PFSK-1 (cell line): ENCODE measurements around the gene CDC45.

Experiments
- FOXP2 ChIP-seq: optimal IDR thresholded peaks from 2 replicates; pipeline ENCODE3; 2011; ENCODE audit warnings: borderline replicate concordance, control low read depth, inconsistent platforms; ENCODE audit not compliant: insufficient read depth; ENCODE audit errors: extremely low read length, extremely low read depth
- POLR2AphosphoS5 ChIP-seq: IDR thresholded peaks from 2 replicates; pipeline ENCODE4 v1.6.1; 2012; ENCODE audit warnings: low read depth, mild to moderate bottlenecking, control low read depth, low read length, moderate library complexity
- SIN3A ChIP-seq: IDR thresholded peaks from 2 replicates; pipeline ENCODE4 v1.6.1; 2012; ENCODE audit warnings: mild to moderate bottlenecking, low read length, moderate library complexity, borderline replicate concordance; ENCODE audit not compliant: insufficient read depth
- TAF1 ChIP-seq: IDR thresholded peaks from 2 replicates; pipeline ENCODE4 v1.6.1; 2012; ENCODE audit warnings: low read length, control low read depth, borderline replicate concordance; ENCODE audit not compliant: insufficient read depth
- TF ChIP-seq, protein P1 (sequence below), 2 experiments: IDR thresholded peaks; 2 replicates each; pipeline versions ENCODE4 v1.6.1 to v1.8.0; 2011 to 2012; ENCODE audit warnings: low read depth in 2 of 2, low read length in 2 of 2, control low read depth in 1 of 2, inconsistent platforms in 1 of 2, mild to moderate bottlenecking in 1 of 2, moderate library complexity in 1 of 2; ENCODE audit not compliant: insufficient read depth in 1 of 2

CDC45 gene

DNA sequence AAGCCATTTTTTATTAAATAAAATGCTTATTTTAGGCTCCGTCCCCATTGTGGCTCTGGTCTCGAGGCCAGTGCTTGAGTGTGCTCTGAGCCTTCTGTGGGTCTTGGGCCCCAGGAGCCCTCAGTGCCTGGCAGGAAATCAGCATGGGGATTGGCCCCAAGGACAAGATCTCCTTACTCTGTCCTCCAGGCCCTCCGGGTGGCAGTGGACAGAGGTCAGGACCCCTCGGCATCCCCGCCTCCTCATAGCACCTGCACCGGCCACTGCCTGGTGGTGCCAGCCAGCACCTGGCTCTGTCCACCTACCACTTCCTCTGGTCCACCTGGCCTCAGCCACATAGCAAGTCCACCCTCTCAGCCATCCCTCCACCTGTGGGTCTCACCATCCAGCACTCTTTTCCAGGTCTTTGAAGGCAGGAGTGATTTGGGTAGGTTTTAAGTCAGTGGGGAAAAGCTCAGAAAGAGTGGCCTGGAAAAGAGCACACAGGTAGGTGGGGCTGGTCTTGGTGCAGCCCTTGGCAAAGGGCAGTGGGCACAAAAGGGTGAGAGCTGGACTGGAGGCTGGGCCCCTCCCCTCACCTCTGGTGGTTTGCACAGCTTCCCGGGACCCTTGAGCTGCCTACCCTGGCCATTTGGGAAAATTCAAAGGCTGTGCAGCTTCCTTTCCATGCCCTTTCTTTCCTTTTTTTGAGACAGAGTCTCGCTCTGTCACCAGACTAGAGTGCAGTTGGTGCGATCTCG, 41.0 kb downstream of the CDC45 start:
- TF ChIP-seq TAF1 (no peak), FOXP2 (no peak), POLR2AphosphoS5 (no peak), SIN3A (no peak)
- TF ChIP-seq, protein P1, sequence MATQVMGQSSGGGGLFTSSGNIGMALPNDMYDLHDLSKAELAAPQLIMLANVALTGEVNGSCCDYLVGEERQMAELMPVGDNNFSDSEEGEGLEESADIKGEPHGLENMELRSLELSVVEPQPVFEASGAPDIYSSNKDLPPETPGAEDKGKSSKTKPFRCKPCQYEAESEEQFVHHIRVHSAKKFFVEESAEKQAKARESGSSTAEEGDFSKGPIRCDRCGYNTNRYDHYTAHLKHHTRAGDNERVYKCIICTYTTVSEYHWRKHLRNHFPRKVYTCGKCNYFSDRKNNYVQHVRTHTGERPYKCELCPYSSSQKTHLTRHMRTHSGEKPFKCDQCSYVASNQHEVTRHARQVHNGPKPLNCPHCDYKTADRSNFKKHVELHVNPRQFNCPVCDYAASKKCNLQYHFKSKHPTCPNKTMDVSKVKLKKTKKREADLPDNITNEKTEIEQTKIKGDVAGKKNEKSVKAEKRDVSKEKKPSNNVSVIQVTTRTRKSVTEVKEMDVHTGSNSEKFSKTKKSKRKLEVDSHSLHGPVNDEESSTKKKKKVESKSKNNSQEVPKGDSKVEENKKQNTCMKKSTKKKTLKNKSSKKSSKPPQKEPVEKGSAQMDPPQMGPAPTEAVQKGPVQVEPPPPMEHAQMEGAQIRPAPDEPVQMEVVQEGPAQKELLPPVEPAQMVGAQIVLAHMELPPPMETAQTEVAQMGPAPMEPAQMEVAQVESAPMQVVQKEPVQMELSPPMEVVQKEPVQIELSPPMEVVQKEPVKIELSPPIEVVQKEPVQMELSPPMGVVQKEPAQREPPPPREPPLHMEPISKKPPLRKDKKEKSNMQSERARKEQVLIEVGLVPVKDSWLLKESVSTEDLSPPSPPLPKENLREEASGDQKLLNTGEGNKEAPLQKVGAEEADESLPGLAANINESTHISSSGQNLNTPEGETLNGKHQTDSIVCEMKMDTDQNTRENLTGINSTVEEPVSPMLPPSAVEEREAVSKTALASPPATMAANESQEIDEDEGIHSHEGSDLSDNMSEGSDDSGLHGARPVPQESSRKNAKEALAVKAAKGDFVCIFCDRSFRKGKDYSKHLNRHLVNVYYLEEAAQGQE (IDR thresholded peaks at IDR 0.05; ENCODE audit: insufficient read depth in 1 of 2, low read depth in 2 of 2, low read length in 2 of 2): no peak

DNA sequence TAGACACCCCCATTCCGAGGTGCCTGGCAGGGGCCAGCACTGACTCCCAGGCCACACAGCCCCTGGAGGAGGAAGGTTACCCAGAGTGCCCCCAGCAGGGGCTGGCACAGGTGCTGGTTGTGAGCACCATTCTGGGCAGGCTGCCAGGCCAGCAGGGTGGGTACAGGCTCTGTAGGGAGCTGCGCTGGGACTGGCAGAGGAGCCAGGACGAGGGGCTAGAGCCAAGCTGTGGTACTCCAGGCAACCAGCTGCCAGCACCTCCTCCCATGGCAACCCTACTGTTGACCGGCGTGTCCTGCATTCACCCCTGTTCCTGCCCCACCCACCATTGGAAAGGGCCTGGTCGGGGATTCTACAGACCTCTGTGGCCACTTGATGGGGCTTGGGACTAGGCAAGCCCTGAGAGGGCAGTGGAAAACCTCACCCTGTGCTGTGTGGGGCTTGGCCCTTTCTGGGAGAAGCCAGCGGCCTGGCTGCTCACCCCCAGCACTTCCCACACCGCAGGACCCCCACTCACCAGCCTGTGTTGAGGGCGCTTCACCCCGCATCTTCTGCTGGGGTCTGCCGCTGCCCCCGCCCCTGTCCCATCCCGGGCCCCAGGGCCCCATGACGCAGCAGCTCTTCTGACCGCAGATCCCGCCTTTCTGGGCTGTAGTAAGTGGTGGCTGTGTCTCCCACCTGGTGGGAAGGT, 42.6 kb downstream of the CDC45 start:
- TF ChIP-seq FOXP2 (no peak), SIN3A (no peak), TAF1 (no peak), POLR2AphosphoS5 (no peak)
- TF ChIP-seq, protein P1 (IDR thresholded peaks at IDR 0.05; ENCODE audit: insufficient read depth in 1 of 2, low read depth in 2 of 2, low read length in 2 of 2): no peak

DNA sequence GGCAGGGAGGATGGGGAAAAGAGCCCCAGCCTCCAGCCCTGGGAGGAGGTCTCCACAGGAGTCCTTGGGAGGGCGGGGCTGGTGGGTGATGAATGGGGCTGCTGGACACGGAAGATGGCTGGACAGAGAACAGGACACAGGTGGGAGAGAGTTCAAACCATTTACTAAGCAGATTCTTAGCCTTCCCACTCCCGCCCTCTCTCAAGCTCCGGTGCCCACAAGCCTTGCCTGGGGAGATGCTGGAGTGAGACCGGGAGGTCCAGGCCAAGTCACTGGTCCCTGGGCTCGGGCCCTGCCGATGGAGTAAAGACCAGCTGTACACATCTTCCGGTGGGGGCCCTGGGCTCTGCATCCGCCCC, 43.1 kb downstream of the CDC45 start:
- no peak for TF ChIP-seq POLR2AphosphoS5
- TF ChIP-seq, protein P1 (IDR thresholded peaks at IDR 0.05; ENCODE audit: insufficient read depth in 1 of 2, low read depth in 2 of 2, low read length in 2 of 2): no peak
- no peak for TF ChIP-seq SIN3A
- no peak for TF ChIP-seq FOXP2
- no peak for TF ChIP-seq TAF1

DNA sequence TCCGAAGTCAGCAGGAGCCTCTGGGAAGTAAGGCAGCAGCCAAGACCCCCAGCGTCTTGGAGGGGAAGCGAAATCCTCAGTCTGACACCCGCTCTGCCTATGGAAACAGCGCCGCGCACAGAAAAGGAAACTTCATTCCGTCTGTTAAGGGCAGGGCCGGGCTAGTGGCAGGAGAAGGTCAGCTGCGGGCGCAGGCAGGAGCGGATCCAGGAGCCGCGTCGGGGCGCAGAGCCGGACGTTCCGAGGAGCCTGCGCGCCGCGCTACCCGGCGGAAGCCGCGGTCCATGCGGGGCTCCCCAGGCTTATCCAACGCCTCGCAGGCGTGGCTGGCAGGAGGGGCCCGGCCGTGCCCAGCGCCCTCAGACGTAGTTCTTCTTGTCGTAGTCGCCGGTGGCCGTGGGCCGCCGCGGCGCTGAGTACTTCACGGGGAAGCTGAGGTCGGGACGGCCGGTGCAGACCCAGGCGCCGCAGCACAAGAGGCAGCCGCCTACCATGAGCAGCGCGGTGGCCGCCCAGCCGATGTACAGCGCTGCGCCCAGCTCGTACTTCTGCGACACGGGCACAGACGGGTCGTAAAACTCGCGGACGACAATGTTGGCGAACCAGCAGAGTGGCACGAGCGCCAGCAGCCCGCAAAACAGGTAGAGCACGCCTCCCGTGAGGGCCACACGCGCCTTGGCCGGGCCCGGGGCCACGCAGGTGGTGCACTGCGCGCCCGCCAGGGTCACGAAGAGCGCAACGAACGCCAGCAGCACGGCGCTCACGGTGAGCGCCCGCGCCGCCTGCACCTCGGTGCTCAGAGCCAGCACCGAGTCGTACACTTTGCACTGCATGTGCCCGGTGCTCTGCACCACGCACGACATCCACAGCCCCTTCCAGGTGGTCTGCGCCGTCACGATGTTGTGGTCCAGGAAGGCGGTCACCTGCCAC, 43.8 kb downstream of the CDC45 start:
- TF ChIP-seq, protein P1 (IDR thresholded peaks at IDR 0.05; ENCODE audit: insufficient read depth in 1 of 2, low read depth in 2 of 2, low read length in 2 of 2): no peak
- TF ChIP-seq TAF1: no peak
- TF ChIP-seq FOXP2: no peak
- TF ChIP-seq SIN3A: no peak
